GM19463 (cell line): ENCODE measurements around the gene ACTG2.
A peak's percentile ranks its signal among the peaks of the same experiment; 100 is the strongest.
"Not testable (repeated sequence)": the region's sequence is repeated elsewhere in the genome, so short reads cannot be mapped to it uniquely, and the experiment has no call there.

Experiments
- ATAC-seq: cut with Tn5 transposase; IDR thresholded peaks from one replicate; pipeline ENCODE4 v1.9.1; 2021; ENCODE audit warnings: mild to moderate bottlenecking, moderate library complexity; ENCODE audit not compliant: unreplicated experiment

The ACTG2 gene

DNA sequence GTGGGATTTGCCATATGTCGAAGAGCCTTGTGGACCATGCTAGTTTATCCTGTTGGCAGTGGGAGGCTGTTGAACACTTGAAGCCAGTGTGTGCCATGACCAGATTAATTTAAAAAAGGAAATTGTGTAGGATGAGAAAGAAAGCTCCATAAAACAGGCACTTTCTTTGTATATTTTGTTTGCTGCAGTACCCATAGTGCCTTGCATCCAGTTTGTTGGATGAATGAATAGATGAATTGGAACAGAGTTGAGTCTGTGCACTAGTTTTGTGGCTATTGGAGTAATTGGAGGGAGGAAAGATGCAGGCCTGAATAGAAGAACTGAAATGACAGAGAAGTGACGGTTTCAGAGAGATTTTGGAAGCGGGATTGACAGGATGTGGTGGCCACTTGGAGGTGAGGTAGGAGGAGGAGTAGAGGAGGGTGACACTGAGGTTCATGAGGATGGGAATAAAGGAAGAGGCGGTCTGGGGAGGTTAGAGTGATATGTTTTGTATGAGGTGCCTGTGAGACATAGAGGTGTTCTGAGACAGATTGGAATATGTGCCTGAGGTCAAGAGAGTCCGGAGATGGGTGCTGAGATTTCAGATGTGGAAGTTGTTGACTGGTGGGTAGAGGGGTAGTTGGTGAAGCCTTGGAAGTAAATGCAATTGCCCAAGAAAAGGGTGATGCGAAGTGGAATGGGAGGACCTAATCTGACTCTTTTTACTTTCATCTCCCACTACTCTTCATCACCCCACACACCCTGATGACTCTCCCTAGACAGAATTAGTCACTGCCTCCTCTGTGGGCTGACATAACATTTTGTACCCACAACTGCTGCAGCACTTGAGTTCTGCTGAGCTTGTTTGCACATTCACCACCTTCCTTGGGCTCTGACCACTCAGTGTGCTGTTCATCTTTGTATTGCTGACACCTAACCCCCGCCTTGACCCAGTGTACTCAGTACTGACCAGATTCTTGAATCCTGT is 39.0 kb downstream of the ACTG2 start:
- no peak for ATAC-seq

GRCh38 chr2:73933194-73933593 is 40.4 kb downstream of the ACTG2 start:
- ATAC-seq, result no peak

- ATAC-seq, result no peak
These were observed 42.8 kb downstream of the ACTG2 start for GRCh38 chr2:73935641-73936040.

GRCh38 chr2:73937103-73937885 is 44.5 kb downstream of the ACTG2 start:
- ATAC-seq, result no peak

- no peak for ATAC-seq
These were observed 45.1 kb downstream of the ACTG2 start for GRCh38 chr2:73937899-73938298.

GRCh38 chr2:73938718-73939352 is 46.0 kb downstream of the ACTG2 start:
- no peak for ATAC-seq

DNA sequence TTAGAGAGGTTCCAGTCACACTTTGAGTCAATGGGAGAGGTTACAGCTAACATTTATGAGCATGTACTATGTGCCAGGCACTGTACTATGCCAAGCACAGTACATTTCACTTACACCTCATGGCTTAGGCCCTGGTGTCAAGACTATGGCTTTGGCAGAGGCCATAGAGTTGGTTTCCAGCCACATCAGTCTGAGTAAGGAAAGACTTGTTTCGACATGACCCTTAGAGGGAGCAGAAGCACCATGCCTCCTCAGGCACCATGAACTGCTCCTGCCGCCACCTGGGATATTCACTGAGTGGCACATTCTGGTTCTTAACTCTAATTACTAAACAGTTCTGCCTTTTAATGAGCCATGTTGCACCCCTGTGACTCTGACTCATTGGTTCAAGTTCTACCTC is 46.6 kb downstream of the ACTG2 start:
- no peak for ATAC-seq

- ATAC-seq, result not testable (repeated sequence)
These were observed 47.3 kb downstream of the ACTG2 start for GRCh38 chr2:73940066-73940465.

DNA sequence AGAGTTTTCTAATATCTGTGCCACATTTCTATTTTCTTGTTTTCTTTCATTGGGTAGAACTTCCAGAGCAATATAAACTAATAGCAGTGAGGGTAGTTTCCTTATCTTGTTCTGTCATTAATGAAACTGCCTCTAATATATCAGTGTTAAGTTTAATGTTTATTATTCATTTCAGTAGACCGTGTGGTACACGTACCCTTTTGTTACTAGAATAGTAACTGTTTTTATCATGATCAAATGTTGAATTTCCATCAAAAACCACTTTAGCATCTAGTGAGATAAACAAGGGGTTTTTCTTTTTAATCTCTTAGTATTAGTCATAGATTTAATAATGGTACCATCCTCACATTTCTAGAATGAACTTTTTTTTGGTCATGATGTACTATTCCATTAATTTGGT is 49.9 kb downstream of the ACTG2 start:
- no peak for ATAC-seq

- ATAC-seq, result peak; percentile 76
These were observed 51.9 kb downstream of the ACTG2 start for GRCh38 chr2:73944714-73945113.

- no peak for ATAC-seq
These were observed 53.4 kb downstream of the ACTG2 start for GRCh38 chr2:73946215-73946614.

GRCh38 chr2:73946666-73947065 is 53.9 kb downstream of the ACTG2 start:
- ATAC-seq, result no peak

DNA sequence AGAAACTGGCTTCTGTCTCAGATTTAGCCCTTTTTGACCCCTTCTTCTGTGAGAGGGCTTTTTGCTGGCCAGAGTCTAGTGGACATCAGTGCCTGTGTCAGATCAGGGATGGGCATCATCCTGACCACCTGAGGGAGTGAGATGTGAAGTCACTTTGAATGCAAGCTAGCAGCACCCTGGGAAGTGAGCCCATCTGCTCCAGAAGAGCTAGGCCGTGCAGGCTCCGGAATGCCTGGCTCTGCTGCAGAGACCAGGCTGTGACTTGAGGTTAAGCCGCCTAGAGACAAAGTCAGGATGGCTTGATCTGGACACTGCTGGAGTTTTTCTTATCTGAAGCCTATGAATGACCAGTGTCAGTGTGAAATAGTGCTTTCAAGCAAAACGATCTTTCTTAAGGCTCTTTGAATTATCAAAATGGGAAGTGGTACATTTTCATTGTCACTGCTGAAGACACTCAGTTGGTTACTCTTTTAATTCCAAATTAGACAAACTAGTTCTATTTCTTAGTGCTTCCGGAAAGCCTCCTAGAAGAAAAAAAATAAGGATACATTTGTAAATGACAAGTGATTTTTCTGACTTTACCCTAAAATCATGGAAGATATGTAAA is 54.7 kb downstream of the ACTG2 start:
- no peak for ATAC-seq

GRCh38 chr2:73949802-73950201 is 57.0 kb downstream of the ACTG2 start:
- ATAC-seq, result no peak

DNA sequence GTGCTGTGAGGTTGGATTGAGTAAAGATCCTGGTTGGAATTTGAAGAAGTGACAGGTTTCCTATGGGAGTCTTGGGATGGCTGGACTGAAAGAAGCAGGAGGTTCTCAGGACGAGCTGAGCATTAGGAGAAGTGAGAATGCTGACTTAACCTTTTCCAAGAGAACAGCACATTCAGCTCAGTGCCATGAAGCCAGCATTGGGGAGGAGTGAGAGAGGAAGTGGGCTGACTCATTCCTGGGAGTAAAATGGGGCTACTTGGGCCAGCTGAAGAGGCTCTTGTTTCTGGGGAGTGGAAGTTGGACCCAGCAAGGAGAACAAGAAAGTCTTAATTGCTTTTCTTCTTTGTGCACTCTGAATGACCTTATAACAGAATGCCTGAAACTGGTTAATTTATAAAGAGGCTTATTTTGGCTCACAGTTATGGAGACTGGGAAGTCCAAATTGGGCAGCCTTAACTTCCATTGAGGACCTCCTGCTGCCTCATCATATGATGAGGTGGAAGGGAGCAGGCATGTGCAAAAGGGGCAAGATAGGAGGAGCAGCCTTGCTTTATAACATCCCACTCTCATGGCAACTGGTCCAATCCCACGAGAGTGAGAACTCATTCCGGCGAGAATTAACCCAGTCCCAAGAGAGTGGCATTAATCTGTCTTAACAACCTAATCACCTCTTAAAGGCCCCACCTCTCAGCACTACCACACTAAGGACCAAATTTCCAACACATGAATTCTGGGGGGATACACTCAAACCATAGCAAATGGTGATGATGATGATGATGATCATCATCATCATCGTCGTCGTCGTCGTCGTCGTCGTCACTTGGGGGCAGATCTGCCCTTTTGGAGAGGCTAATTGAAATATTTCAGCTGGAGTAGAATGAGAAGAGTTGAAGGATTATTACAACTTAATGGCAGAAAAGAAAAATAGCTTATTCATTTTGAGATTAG is 60.0 kb downstream of the ACTG2 start:
- no peak for ATAC-seq

GRCh38 chr2:73956218-73956865 is 63.5 kb downstream of the ACTG2 start:
- ATAC-seq, result no peak

DNA sequence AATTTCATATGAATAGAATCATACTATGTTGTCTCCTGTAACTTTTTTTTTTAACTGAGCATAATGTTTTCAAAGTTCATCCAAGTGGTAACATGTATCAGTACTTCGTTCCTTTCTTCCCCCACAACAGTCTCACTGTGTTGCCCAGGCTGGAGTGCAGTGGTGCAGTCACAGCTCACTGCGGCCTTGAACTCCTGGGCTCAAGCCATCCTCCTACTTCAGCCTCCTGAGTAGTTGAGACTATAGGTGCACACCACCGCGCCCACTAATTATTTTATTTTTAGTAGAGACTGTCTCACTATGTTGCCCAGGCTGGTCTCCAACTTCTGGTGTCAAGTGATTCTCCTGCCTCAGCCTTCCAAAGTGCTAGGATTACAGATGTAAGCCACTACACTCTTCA is 68.5 kb downstream of the ACTG2 start:
- ATAC-seq, result no peak

DNA sequence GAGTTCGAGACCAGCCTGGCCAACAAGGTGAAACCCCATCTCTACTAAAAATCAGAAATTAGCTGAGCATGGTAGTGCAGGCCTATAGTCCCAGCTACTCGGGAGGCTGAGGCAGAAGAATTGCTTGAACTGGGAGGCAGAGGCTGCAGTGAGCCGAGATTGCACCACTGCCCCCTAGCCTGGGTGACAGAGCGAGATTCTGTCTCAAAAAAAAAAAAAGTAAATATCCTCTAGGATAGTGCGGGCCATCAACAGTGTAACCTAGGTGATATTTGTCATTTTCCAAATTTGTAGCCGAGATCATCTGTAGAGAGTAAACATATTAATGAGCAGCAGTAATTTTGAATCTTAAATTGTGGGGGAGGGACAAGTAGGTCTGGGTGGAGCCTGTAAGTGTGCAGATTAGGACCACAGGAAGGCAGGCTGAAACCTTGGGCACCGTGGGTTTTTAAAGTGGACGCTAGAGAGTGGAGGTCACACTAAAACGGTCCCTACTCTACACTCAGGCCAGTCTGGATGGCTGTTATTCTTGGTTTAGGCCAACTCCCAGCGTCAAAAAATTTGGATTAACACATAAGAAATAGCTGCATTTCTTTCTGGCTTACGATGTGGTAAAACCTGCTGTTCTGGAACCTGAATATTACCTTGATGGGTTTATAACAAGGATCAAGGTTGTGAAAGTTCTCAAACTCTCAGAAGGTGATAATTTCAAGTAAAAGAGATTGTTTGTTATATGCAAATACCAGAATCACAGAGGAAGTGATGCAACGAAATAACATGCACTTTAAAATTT is 69.2 kb downstream of the ACTG2 start:
- no peak for ATAC-seq

GRCh38 chr2:73962798-73963197 is 70.0 kb downstream of the ACTG2 start:
- ATAC-seq, result no peak
